ENCODE data around the gene FUOM. TPM values are rescaled to one million over a fixed set of nuclear protein-coding genes. Genes with fewer than 3 reads are reported as not detected.

FUOM gene
- total and polyA plus RNA-seq, 2 experiments from 2014 or later = 30.8 to 33.9 TPM

DNA sequence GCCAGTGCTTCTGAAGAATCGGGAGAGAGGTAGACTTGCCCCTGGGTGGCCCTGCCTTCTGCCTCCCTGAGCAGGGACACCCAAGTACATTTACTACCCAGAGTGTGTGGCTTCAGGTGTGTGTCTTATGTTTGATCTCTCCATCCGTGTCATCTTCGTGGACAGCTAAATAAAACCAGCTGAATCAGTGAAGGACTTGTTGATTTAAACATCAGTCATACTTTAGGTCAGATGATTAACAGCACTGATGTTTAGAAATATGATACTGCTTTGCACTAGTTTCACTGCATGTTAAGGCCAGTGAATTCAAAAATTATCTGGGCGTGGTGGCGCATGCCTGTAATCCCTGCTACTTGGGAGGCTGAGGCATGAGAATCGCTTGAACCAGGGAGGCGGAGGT, 40.1 kb upstream of the FUOM start:
- H3K4me1 ChIP-seq (ENCODE audit: insufficient read depth) = no peaks in the 10 kb centered on the region
- Mint-ChIP-seq H3K27me3 (ENCODE audit: insufficient read depth, low read depth, poor library complexity) (peaks cover 8% of the 10 kb centered on the region), H3K4me1 (peaks cover 9% of the 10 kb centered on the region), H3K36me3 (ENCODE audit: low read depth) (peaks cover 64% of the 10 kb centered on the region), H3K4me3 (no peak overlapping the region), H3K27ac (no peak overlapping the region), H3K9me3 (no peaks in the 10 kb centered on the region)
- H3F3A ChIP-seq (replicated peaks; ENCODE audit: low read depth) = 0 out of 2 replicates have a peak, but pooled peaks cover 3% of the 10 kb centered on the region
- no peaks in the 10 kb centered on the region for H3K9me2 ChIP-seq (ENCODE audit: insufficient read depth)
- H3K36me3 ChIP-seq (ENCODE audit: insufficient read depth) = peaks cover 15% of the 10 kb centered on the region
- no peak overlapping the region for H3K4me2 ChIP-seq
- H3K27me3 ChIP-seq (ENCODE audit: insufficient read depth) = no peaks in the 10 kb centered on the region
- no peak for ATAC-seq
- TF ChIP-seq ZNF331 (CRISPR knock-in tag; IDR thresholded peaks at IDR 0.05; ENCODE audit: low read depth) (no peak), CREB1 (CRISPR knock-in tag; IDR thresholded peaks at IDR 0.05; ENCODE audit: low read depth) (no peak), JUNB (IDR thresholded peaks at IDR 0.05; ENCODE audit: unreplicated experiment) (no peak), NANOG (IDR thresholded peaks at IDR 0.05; ENCODE audit: borderline replicate concordance) (no peak), STAT1 (IDR thresholded peaks at IDR 0.05; ENCODE audit: unreplicated experiment) (no peak), POLR2AphosphoS5 (IDR thresholded peaks at IDR 0.05; ENCODE audit: low read depth) (no peak), EZH2phosphoT487 (IDR thresholded peaks at IDR 0.05; ENCODE audit: unreplicated experiment) (no peak), EZH2 (IDR thresholded peaks at IDR 0.05; ENCODE audit: low read depth, unreplicated experiment) (no peak), ZNF114 (CRISPR knock-in tag; IDR thresholded peaks at IDR 0.05) (no peak)
- TF ChIP-seq, protein P1, sequence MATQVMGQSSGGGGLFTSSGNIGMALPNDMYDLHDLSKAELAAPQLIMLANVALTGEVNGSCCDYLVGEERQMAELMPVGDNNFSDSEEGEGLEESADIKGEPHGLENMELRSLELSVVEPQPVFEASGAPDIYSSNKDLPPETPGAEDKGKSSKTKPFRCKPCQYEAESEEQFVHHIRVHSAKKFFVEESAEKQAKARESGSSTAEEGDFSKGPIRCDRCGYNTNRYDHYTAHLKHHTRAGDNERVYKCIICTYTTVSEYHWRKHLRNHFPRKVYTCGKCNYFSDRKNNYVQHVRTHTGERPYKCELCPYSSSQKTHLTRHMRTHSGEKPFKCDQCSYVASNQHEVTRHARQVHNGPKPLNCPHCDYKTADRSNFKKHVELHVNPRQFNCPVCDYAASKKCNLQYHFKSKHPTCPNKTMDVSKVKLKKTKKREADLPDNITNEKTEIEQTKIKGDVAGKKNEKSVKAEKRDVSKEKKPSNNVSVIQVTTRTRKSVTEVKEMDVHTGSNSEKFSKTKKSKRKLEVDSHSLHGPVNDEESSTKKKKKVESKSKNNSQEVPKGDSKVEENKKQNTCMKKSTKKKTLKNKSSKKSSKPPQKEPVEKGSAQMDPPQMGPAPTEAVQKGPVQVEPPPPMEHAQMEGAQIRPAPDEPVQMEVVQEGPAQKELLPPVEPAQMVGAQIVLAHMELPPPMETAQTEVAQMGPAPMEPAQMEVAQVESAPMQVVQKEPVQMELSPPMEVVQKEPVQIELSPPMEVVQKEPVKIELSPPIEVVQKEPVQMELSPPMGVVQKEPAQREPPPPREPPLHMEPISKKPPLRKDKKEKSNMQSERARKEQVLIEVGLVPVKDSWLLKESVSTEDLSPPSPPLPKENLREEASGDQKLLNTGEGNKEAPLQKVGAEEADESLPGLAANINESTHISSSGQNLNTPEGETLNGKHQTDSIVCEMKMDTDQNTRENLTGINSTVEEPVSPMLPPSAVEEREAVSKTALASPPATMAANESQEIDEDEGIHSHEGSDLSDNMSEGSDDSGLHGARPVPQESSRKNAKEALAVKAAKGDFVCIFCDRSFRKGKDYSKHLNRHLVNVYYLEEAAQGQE (IDR thresholded peaks at IDR 0.05; ENCODE audit: unreplicated experiment) = no peak
- TF ChIP-seq, protein P2, sequence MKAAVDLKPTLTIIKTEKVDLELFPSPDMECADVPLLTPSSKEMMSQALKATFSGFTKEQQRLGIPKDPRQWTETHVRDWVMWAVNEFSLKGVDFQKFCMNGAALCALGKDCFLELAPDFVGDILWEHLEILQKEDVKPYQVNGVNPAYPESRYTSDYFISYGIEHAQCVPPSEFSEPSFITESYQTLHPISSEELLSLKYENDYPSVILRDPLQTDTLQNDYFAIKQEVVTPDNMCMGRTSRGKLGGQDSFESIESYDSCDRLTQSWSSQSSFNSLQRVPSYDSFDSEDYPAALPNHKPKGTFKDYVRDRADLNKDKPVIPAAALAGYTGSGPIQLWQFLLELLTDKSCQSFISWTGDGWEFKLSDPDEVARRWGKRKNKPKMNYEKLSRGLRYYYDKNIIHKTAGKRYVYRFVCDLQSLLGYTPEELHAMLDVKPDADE (IDR thresholded peaks at IDR 0.05) = no peak
- TF ChIP-seq, protein P3, sequence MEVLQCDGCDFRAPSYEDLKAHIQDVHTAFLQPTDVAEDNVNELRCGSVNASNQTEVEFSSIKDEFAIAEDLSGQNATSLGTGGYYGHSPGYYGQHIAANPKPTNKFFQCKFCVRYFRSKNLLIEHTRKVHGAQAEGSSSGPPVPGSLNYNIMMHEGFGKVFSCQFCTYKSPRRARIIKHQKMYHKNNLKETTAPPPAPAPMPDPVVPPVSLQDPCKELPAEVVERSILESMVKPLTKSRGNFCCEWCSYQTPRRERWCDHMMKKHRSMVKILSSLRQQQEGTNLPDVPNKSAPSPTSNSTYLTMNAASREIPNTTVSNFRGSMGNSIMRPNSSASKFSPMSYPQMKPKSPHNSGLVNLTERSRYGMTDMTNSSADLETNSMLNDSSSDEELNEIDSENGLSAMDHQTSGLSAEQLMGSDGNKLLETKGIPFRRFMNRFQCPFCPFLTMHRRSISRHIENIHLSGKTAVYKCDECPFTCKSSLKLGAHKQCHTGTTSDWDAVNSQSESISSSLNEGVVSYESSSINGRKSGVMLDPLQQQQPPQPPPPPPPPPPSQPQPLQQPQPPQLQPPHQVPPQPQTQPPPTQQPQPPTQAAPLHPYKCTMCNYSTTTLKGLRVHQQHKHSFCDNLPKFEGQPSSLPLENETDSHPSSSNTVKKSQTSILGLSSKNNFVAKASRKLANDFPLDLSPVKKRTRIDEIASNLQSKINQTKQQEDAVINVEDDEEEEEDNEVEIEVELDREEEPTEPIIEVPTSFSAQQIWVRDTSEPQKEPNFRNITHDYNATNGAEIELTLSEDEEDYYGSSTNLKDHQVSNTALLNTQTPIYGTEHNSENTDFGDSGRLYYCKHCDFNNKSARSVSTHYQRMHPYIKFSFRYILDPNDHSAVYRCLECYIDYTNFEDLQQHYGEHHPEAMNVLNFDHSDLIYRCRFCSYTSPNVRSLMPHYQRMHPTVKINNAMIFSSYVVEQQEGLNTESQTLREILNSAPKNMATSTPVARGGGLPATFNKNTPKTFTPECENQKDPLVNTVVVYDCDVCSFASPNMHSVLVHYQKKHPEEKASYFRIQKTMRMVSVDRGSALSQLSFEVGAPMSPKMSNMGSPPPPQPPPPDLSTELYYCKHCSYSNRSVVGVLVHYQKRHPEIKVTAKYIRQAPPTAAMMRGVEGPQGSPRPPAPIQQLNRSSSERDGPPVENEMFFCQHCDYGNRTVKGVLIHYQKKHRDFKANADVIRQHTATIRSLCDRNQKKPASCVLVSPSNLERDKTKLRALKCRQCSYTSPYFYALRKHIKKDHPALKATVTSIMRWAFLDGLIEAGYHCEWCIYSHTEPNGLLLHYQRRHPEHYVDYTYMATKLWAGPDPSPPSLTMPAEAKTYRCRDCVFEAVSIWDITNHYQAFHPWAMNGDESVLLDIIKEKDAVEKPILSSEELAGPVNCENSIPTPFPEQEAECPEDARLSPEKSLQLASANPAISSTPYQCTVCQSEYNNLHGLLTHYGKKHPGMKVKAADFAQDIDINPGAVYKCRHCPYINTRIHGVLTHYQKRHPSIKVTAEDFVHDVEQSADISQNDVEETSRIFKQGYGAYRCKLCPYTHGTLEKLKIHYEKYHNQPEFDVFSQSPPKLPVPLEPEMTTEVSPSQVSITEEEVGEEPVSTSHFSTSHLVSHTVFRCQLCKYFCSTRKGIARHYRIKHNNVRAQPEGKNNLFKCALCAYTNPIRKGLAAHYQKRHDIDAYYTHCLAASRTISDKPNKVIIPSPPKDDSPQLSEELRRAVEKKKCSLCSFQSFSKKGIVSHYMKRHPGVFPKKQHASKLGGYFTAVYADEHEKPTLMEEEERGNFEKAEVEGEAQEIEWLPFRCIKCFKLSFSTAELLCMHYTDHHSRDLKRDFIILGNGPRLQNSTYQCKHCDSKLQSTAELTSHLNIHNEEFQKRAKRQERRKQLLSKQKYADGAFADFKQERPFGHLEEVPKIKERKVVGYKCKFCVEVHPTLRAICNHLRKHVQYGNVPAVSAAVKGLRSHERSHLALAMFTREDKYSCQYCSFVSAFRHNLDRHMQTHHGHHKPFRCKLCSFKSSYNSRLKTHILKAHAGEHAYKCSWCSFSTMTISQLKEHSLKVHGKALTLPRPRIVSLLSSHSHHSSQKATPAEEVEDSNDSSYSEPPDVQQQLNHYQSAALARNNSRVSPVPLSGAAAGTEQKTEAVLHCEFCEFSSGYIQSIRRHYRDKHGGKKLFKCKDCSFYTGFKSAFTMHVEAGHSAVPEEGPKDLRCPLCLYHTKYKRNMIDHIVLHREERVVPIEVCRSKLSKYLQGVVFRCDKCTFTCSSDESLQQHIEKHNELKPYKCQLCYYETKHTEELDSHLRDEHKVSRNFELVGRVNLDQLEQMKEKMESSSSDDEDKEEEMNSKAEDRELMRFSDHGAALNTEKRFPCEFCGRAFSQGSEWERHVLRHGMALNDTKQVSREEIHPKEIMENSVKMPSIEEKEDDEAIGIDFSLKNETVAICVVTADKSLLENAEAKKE (CRISPR knock-in tag; IDR thresholded peaks at IDR 0.05) = no peak
- TF ChIP-seq, protein P4, sequence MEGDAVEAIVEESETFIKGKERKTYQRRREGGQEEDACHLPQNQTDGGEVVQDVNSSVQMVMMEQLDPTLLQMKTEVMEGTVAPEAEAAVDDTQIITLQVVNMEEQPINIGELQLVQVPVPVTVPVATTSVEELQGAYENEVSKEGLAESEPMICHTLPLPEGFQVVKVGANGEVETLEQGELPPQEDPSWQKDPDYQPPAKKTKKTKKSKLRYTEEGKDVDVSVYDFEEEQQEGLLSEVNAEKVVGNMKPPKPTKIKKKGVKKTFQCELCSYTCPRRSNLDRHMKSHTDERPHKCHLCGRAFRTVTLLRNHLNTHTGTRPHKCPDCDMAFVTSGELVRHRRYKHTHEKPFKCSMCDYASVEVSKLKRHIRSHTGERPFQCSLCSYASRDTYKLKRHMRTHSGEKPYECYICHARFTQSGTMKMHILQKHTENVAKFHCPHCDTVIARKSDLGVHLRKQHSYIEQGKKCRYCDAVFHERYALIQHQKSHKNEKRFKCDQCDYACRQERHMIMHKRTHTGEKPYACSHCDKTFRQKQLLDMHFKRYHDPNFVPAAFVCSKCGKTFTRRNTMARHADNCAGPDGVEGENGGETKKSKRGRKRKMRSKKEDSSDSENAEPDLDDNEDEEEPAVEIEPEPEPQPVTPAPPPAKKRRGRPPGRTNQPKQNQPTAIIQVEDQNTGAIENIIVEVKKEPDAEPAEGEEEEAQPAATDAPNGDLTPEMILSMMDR (conservative IDR thresholded peaks at IDR 0.05; ENCODE audit: low read depth in 2 of 2) = no peak
- H3K79me2 ChIP-seq (replicated peaks; ENCODE audit: insufficient read depth) = peaks cover 51% of the 10 kb centered on the region
- DNase-seq (ENCODE audit: low spot score) = no peak
- H4K20me1 ChIP-seq (replicated peaks; ENCODE audit: insufficient read depth) = peaks cover 13% of the 10 kb centered on the region
- H2AFZ ChIP-seq = no peak overlapping the region
- no peak overlapping the region for H3K27ac ChIP-seq (ENCODE audit: low read depth)
- H3K4me3 ChIP-seq = no peak overlapping the region

All from GM23338 (cell line).